Ishikawa (cell line): Measurements from ENCODE around the gene ZNF22.
A peak's percentile ranks its signal among the peaks of the same experiment; 100 is the strongest.

Source experiments
- CEBPB ChIP-seq: IDR thresholded peaks from 2 replicates; pipeline ENCODE4 v1.6.1; 2012
- CREB1 ChIP-seq: IDR thresholded peaks from 2 replicates; pipeline ENCODE4 v1.6.1; 2012; ENCODE audit warnings: low read depth
- EGR1 ChIP-seq: IDR thresholded peaks from 2 replicates; pipeline ENCODE4 v1.6.1; 2012
- EP300 ChIP-seq: IDR thresholded peaks from 2 replicates; pipeline ENCODE4 v1.6.1; 2012; ENCODE audit warnings: borderline replicate concordance
- FOXM1 ChIP-seq: IDR thresholded peaks from 2 replicates; pipeline ENCODE4 v1.6.1; 2012; ENCODE audit warnings: low read depth, borderline replicate concordance
- MAX ChIP-seq: IDR thresholded peaks from 2 replicates; pipeline ENCODE4 v1.6.1; 2012
- NFIC ChIP-seq: IDR thresholded peaks from 2 replicates; pipeline ENCODE4 v1.6.1; 2012
- RAD21 ChIP-seq: IDR thresholded peaks from 2 replicates; pipeline ENCODE4 v1.6.1; 2012; ENCODE audit warnings: low read depth
- REST ChIP-seq: IDR thresholded peaks from 2 replicates; pipeline ENCODE4 v1.6.1; 2012; ENCODE audit warnings: low read depth, mild to moderate bottlenecking
- TAF1 ChIP-seq: IDR thresholded peaks from 2 replicates; pipeline ENCODE4 v1.6.1; 2012; ENCODE audit warnings: low read depth, mild to moderate bottlenecking
- TCF12 ChIP-seq: IDR thresholded peaks from 2 replicates; pipeline ENCODE4 v1.6.1; 2012; ENCODE audit warnings: low read depth
- TEAD4 ChIP-seq: IDR thresholded peaks from 2 replicates; pipeline ENCODE4 v1.6.1; 2012
- USF1 ChIP-seq: IDR thresholded peaks from 2 replicates; pipeline ENCODE4 v1.6.1; 2012
- YY1 ChIP-seq: IDR thresholded peaks from 2 replicates; pipeline ENCODE4 v1.6.1; 2012; ENCODE audit warnings: low read depth
- ZBTB7A ChIP-seq: IDR thresholded peaks from 2 replicates; pipeline ENCODE4 v1.6.1; 2012; ENCODE audit warnings: low read depth

The ZNF22 gene

DNA sequence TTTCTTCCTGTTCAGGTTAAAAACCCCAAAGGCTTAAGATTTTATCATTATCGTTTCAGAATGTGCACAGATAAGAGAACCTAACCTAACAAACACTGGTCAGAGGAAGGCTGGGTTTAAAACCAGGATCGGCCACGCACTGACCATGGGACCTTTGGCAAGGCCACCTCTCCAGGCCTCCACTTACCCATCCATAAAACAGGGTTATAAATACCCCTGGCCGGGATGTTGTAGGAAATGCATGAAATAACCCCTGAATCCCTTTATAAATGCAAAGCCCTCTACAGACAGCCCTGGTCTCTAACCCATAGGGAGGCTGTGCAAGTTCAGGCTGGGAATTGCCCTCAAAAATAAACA lies 22.5 kb upstream of the ZNF22 start:
- no peak for TF ChIP-seq CREB1
- no peak for TF ChIP-seq YY1
- TF ChIP-seq FOXM1, result no peak
- TF ChIP-seq MAX, result no peak

DNA sequence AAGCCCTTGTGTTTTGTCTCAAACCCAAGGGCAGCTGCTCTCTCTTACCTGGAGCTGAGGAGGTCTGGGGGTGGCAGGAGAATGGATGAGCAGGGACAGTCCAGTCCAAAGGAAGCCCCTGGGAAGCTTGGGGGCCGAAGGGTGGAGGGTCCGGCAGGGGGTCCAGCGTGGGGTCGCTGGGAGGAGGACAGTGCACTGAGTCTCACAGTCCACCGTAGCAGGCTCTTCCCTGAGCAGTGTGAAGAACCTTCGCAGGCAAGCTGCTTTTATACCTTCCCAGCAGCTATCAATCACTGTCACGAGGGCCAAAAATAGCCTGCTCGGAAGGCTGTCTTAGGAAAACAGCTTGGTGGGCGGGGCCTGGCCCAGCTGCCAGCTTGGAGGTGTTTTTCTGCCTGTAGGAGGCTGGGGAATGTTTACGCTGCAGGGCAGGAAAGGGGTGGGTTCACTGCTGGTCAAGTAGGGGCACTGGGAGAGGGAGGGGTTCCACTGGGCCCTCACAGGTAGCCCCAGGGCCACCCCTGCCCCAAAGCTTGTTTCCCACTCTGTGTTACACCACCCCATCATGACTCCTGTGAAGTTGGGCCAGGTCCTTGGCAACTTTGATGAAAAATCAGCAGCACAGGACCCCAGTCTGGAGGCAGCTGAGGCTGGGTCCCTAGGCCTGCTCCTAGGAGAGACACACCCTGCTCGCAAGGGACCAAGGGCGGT lies 22.0 kb upstream of the ZNF22 start, which contains the start of gene DEPP1:
Gene DEPP1, minus strand, starts transcription at position 240 of the 711 bp plus-strand sequence. CDS start 779 bp downstream, outside the sequence.
- TF ChIP-seq FOXM1 (no peak), TEAD4 (no peak), ZBTB7A (no peak), MAX (no peak), TCF12 (peak; percentile 75), USF1 (peak; percentile 53), NFIC (peak; percentile 58), REST (no peak), EP300 (peak; percentile 34; the same call in 1 of the 2 replicates), TAF1 (no peak; the same call in 1 of the 2 replicates), CREB1 (no peak), EGR1 (no peak), RAD21 (no peak; the same call in 1 of the 2 replicates), YY1 (no peak), CEBPB (no peak)

GRCh38 chr10:44979281-44980191 lies 21.2 kb upstream of the ZNF22 start:
- no peak for TF ChIP-seq NFIC
- no peak for TF ChIP-seq ZBTB7A

GRCh38 chr10:44980309-44981171 lies 20.2 kb upstream of the ZNF22 start:
- no peak for TF ChIP-seq RAD21
- no peak for TF ChIP-seq TEAD4
- no peak for TF ChIP-seq NFIC
- TF ChIP-seq ZBTB7A, result no peak
- no peak for TF ChIP-seq USF1
- no peak for TF ChIP-seq EP300
- TF ChIP-seq REST, result no peak
- TF ChIP-seq FOXM1, result no peak
- no peak for TF ChIP-seq EGR1
- TF ChIP-seq TAF1, result no peak
- TF ChIP-seq MAX, result no peak
- TF ChIP-seq YY1, result no peak
- TF ChIP-seq CEBPB, result no peak
- no peak for TF ChIP-seq TCF12
- no peak for TF ChIP-seq CREB1
